Measurements from ENCODE around the gene NTM. TPM values are rescaled to one million over a fixed set of nuclear protein-coding genes. Genes with fewer than 3 reads are reported as not detected.

Gene NTM
- total RNA-seq, 1 experiment from 2014 or later, result not detected

DNA sequence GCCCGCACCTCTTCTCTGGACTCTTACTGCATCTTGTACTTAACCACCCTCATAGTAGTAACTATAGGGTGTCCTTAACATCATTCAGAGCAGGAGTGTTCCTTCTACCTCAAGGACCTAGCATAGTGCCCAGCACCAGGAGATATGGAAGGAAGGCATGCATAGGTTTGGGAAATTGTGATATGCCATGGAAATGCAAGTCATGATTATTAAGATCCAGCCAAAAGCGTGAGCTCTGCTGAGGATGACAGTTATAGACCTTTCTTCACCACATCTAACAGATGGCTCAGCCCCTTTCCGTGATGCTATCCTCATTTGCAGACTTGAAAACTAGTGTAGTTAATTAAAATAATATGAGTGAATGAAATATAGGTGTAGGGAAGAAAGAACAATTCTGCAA, 746.1 kb downstream of the NTM start:
- TF ChIP-seq SRF (IDR thresholded peaks at IDR 0.05; ENCODE audit: low read depth) (no peak), FOSL1 (IDR thresholded peaks at IDR 0.05; ENCODE audit: low read depth) (no peak), POLR2AphosphoS5 (IDR thresholded peaks at IDR 0.05; ENCODE audit: low read depth, low read length) (no peak), ZNF274 (IDR thresholded peaks at IDR 0.05; ENCODE audit: low read depth, low read length) (no peak), ZFX (IDR thresholded peaks at IDR 0.05) (no peak), RAD21 (IDR thresholded peaks at IDR 0.05; ENCODE audit: low read depth) (no peak), CBX3 (IDR thresholded peaks at IDR 0.05; ENCODE audit: low read depth) (no peak), ELF1 (IDR thresholded peaks at IDR 0.05; ENCODE audit: borderline replicate concordance, low read depth) (no peak), EZH2 (IDR thresholded peaks at IDR 0.05) (no peak), JUND (IDR thresholded peaks at IDR 0.05) (no peak), EGR1 (IDR thresholded peaks at IDR 0.05; ENCODE audit: low read depth) (no peak), MAX (IDR thresholded peaks at IDR 0.05) (no peak), EZH2phosphoT487 (IDR thresholded peaks at IDR 0.05; ENCODE audit: borderline replicate concordance) (no peak), YY1 (IDR thresholded peaks at IDR 0.05; ENCODE audit: extremely low read depth, insufficient replicate concordance, low read depth, low read length) (no peak), TCF7L2 (IDR thresholded peaks at IDR 0.05; ENCODE audit: borderline replicate concordance, extremely low read depth, insufficient read depth, insufficient read length) (no peak), POLR2A (IDR thresholded peaks at IDR 0.05; ENCODE audit: borderline replicate concordance, extremely low read depth, insufficient read depth, insufficient read length) (no peak), SIN3A (IDR thresholded peaks at IDR 0.05; ENCODE audit: low read depth) (no peak), SP1 (IDR thresholded peaks at IDR 0.05; ENCODE audit: low read depth) (no peak)
- TF ChIP-seq, protein P1, sequence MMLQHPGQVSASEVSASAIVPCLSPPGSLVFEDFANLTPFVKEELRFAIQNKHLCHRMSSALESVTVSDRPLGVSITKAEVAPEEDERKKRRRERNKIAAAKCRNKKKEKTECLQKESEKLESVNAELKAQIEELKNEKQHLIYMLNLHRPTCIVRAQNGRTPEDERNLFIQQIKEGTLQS (IDR thresholded peaks at IDR 0.05), result no peak
- TF ChIP-seq, protein P2, sequence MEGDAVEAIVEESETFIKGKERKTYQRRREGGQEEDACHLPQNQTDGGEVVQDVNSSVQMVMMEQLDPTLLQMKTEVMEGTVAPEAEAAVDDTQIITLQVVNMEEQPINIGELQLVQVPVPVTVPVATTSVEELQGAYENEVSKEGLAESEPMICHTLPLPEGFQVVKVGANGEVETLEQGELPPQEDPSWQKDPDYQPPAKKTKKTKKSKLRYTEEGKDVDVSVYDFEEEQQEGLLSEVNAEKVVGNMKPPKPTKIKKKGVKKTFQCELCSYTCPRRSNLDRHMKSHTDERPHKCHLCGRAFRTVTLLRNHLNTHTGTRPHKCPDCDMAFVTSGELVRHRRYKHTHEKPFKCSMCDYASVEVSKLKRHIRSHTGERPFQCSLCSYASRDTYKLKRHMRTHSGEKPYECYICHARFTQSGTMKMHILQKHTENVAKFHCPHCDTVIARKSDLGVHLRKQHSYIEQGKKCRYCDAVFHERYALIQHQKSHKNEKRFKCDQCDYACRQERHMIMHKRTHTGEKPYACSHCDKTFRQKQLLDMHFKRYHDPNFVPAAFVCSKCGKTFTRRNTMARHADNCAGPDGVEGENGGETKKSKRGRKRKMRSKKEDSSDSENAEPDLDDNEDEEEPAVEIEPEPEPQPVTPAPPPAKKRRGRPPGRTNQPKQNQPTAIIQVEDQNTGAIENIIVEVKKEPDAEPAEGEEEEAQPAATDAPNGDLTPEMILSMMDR (IDR thresholded peaks at IDR 0.05 in 2 of 3, conservative IDR thresholded peaks at IDR 0.05 in 1 of 3; ENCODE audit: borderline replicate concordance in 1 of 3, insufficient read depth in 1 of 3, low read depth in 2 of 3, low read length in 2 of 3), result no peak
- Histone ChIP-seq H3K4me2 (ENCODE audit: low read length) (no peak overlapping the region), H3K9me3 (ENCODE audit: control insufficient read depth in 1 of 2, insufficient read depth in 1 of 2, low read depth in 1 of 2, low read length in 2 of 2) (peaks cover 3 to 26% of the 10 kb centered on the region in 2 experiments; a peak in 2 of 4 replicates), H3K4me1 (ENCODE audit: control insufficient read depth in 1 of 2, insufficient read depth in 2 of 2, low read length in 2 of 2) (no peaks in the 10 kb centered on the region), H3K27me3 (ENCODE audit: insufficient read depth, low read length) (no peaks in the 10 kb centered on the region), H3K4me3 (replicated peaks in 1 of 2; ENCODE audit: low read depth in 1 of 2, low read length in 2 of 2) (no peak overlapping the region), H3K79me2 (ENCODE audit: insufficient read depth, low read length) (no peaks in the 10 kb centered on the region), H3K9ac (ENCODE audit: low read length) (no peak overlapping the region), H3K27ac (ENCODE audit: low read depth, low read length) (no peak overlapping the region), H3K9me2 (ENCODE audit: insufficient read depth) (no peaks in the 10 kb centered on the region), H3K36me3 (ENCODE audit: control insufficient read depth in 1 of 2, insufficient read depth in 2 of 2, low read length in 2 of 2) (no peaks in the 10 kb centered on the region), H2AFZ (ENCODE audit: low read depth, low read length, poor library complexity, severe bottlenecking) (no peak overlapping the region), H4K20me1 (ENCODE audit: insufficient read depth) (no peaks in the 10 kb centered on the region)
- no peak for DNase-seq (ENCODE audit: low read depth, low spot score)
- intact Hi-C loops (cut with micrococcal nuclease), result no loop called here
- CTCF ChIA-PET, result no interaction called here
- RAD21 ChIA-PET (ENCODE audit: low non-redundant PET in 1 of 2, low total read pairs in 2 of 2, uncharacterized antibody in 2 of 2, unreplicated experiment in 2 of 2), result no interaction called here
- BruUV-seq (replicated peaks), result no TSS peak
- POLR2A ChIA-PET, result no interaction called here
- no peak for ATAC-seq

All from HCT116 (cell line).